Activated CD4-positive, CD25-positive, alpha-beta regulatory T cell treated with anti-CD3 and anti-CD28 coated beads, Interleukin-2, amount 50 U/mL, for 16 hours (primary cell): Measurements from ENCODE around the gene MED20.
"Not testable (repeated sequence)": the region's sequence is repeated elsewhere in the genome, so short reads cannot be mapped to it uniquely, and the experiment has no call there.

Source experiments
- DNase-seq: peaks from one replicate; pipeline ENCODE4 v3.0.0-alpha.2; 2020; ENCODE audit warnings: low read depth, low spot score

Gene MED20, protein sequence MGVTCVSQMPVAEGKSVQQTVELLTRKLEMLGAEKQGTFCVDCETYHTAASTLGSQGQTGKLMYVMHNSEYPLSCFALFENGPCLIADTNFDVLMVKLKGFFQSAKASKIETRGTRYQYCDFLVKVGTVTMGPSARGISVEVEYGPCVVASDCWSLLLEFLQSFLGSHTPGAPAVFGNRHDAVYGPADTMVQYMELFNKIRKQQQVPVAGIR

GRCh38 chr6:41920921-41921711 lies at the start of gene MED20, which contains the start of gene BYSL:
TSS of gene MED20 (minus strand) at chr6:41921139. CDS start at chr6:41921018, 121 bp downstream.
TSS of gene BYSL (plus strand) at chr6:41921499. CDS start at chr6:41921563, 64 bp downstream.
- DNase-seq, result peak; percentile 93

DNA sequence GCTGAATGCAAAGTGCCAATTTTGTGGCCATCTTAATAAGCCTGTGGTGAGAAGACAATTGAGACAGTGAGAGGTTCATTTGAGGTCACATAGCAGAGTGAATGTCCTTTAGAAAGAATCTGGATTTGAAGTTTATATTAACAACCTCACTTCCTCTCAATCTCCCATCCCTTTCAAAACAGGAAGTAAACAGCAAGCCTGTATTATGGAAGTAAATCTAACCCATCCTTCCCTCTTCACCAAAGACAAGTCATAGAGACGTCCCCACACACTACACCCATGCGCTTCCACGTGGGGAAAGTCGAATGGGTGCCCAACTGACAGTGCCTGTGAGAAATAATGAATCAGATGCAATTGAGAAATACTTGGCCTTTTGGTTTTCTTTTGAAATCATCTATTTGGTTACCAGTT lies 49.5 kb upstream of the MED20 start:
- no peak for DNase-seq

GRCh38 chr6:41967312-41968287 lies 46.7 kb upstream of the MED20 start:
- DNase-seq, result no peak

DNA sequence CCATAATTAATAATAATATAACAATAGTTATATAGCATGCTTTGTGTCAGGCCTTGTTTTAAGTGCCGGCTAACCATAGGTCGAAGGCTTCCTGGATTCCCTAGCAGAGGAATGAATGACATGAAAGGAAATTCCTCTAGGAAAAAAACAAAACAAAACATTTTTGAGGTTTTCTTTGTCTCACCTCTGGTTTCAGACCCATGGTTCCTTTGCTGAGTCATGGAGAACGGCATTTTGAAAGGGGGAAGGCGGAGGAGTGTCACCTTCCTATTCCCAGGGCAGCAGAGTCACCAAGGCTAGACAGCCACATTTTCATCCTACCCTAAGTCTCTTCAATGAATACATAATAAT lies 46.0 kb upstream of the MED20 start:
- no peak for DNase-seq

- no peak for DNase-seq
Observed at GRCh38 chr6:41966214-41966920, 45.4 kb upstream of the MED20 start.

- DNase-seq, result no peak
Observed at GRCh38 chr6:41965429-41966213, 44.7 kb upstream of the MED20 start.

- DNase-seq, result no peak
Observed at GRCh38 chr6:41964201-41964887, 43.4 kb upstream of the MED20 start.

DNA sequence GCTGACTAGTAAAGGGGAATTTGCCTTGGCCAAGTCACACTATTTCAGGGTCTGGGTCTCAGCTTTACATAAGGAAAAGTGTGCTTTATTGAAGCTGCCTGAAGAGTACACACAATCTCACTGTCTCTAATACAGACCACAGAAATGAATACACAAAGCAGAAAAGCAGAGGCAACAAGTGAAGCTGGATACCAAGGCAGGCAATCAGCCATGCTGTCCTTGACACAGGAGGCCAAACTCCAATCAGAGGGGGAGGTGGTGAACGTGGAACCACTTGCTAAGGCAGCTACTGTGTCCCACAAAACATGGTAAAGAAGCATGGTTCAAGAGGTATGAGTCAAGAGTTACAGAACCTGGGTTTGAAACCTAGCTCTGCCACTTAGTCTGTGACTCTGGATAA lies 42.4 kb upstream of the MED20 start:
- DNase-seq, result no peak

DNA sequence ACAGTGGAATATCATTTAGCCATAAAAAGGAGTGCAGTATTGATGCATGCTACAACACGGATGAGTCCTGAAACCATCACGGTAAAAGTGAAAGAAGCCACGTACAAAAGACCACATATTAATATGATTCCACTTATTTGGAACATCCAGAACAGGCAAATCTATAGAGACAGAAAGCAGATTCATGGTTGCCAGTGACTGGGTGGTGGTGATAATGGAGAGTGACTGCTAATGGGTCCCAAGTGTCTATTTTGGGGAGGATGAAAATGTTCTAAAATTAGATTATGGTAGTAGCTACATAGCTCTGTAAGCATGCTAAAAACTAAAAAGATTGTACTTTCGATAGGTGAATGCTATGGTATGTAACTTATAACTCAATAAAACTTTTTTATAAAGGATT lies 39.1 kb upstream of the MED20 start:
- DNase-seq, result no peak

DNA sequence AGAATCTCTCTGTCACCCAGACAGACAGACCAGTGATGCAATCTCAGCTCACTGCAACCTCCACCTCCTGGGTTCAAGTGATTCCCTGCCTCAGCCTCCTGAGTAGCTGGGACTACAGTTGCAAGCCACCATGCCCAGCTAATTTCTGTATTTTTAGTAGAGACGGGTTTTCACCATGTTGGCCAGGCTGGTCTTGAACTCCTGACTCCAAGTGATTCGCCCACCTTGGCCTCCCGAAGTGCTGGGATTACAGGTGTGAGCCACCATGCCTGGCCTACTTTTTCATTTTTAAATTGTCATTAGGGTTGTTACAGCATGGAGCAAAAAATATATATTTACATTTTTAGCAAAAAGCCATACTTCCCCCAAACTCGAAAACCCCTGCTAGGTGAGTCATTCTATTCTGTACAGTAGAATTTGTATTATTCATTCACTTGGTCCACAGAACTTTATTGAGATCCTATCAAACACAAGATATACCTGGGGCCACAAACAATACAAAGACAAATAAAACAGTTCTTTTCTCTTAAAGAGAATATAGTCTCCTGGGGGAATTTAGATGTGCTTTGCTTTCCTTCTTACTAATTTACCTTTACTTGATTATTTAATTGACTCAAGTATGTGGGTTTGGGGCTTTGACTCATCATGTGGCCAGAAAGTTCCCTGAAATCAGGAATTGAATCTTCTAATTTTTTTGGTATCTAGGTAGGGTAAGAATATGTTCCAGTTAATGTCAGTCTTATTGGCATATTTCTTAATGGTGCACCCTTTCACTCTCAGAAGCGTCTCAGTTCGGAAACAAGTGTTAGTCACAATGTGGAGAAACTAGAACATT lies 37.3 kb upstream of the MED20 start:
- no peak for DNase-seq

DNA sequence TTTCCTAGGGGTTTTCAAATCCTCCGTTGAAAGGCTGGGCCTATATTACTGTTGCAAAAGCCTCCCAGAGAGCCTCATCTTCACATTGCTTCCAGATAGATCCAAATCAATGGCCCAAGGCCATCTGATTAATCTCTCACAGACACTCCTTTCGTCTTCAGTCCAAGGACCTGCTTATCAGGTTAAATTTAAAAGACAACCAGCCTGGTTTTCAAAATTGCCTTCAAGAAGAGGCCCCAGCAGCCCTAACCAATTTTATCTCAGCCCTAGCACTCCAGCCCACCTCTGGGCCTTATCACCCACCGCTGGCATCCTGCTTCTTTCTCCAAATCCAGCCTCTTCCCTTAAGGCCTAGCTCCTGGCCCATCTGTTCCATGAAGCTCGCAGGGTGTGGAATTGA lies 36.2 kb upstream of the MED20 start:
- DNase-seq, result no peak

GRCh38 chr6:41955412-41955811 lies 34.5 kb upstream of the MED20 start:
- no peak for DNase-seq

DNA sequence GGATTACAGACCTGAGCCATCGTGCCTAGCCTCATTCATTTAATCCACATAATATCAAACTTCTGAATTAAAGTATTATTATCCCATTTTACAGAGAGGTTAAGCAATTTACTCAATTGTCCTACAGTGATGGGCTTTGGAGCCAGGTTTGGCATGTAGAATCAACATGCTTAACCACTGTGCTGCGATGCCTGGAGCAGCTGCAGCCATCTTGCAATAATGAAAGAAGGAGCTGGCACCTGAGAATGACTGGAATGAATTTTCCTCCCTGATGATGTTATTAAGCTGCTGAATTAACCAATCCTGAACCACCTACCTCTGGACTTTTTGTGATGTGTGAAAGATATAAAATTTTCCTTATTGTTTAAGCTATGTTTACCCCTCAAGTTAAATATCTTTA lies 33.7 kb upstream of the MED20 start:
- no peak for DNase-seq

GRCh38 chr6:41947581-41948220 lies 26.8 kb upstream of the MED20 start:
- DNase-seq, result no peak

GRCh38 chr6:41943456-41943855 lies 22.5 kb upstream of the MED20 start:
- DNase-seq, result no peak

DNA sequence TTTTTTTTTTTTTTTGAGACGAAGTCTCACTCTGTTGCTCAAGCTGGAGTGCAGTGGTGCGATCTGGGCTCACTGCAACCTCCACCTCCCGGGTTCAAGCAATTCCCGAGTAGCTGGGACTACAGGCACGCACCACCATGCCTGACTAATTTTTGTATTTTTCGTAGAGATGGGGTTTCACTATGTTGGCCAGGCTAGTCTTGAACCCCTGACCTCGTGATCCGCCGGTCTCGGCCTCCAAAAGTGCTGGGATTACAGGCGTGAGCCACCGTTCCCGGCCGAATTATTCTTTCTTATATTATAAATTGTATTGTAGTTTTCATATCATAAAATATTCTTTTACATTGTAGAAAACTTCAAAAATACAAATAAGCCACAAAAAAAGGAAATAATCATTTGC lies 21.9 kb upstream of the MED20 start:
- DNase-seq, result not testable (repeated sequence)

- DNase-seq, result no peak
Observed at GRCh38 chr6:41942067-41942851, 21.3 kb upstream of the MED20 start.
